H1 (cell line): Measurements from ENCODE around the gene NIFK. TPM values are rescaled to one million over a fixed set of nuclear protein-coding genes. Genes with fewer than 3 reads are reported as not detected.

Experiments used
- CBX5 ChIP-seq: fragments of 300-800, 300-1000 bp; sonication (generic); IDR thresholded peaks from 2 replicates; pipeline ENCODE4 v1.7.1; 2016; ENCODE audit warnings: antibody characterized with exemption, low read length, low read depth
- CTBP2 ChIP-seq: IDR thresholded peaks from 2 replicates; pipeline ENCODE4 v1.7.0; 2011; ENCODE audit warnings: borderline replicate concordance, mild to moderate bottlenecking, moderate library complexity, mixed read lengths, low read length; ENCODE audit not compliant: insufficient read depth, insufficient read length
- E2F6 ChIP-seq: IDR thresholded peaks from 2 replicates; pipeline ENCODE4 v1.6.1; 2012; ENCODE audit warnings: inconsistent platforms
- EGR1 ChIP-seq: IDR thresholded peaks from 2 replicates; pipeline ENCODE4 v1.6.1; 2011; ENCODE audit warnings: low read depth, low read length, borderline replicate concordance
- EZH2 ChIP-seq: fragments of 200-600 bp; sonication (generic); IDR thresholded peaks from 2 replicates; pipeline ENCODE4 v1.7.1; 2012; ENCODE audit warnings: low read depth, mild to moderate bottlenecking, moderate library complexity, low read length, inconsistent platforms; ENCODE audit not compliant: severe bottlenecking
- HDAC2 ChIP-seq, 2 experiments: fragments of 300-600 bp in 1 of 2; sonication (generic) in 1 of 2; IDR thresholded peaks; 2 replicates each; pipeline ENCODE4 v1.6.1; 2011 to 2012; ENCODE audit warnings: low read depth in 2 of 2, low read length in 2 of 2, mild to moderate bottlenecking in 2 of 2, moderate library complexity in 2 of 2, borderline replicate concordance in 1 of 2, inconsistent platforms in 1 of 2
- JUND ChIP-seq: IDR thresholded peaks from 2 replicates; pipeline ENCODE4 v1.6.1; 2011; ENCODE audit warnings: mild to moderate bottlenecking, improper control_type of control experiment, low read length
- KDM1A ChIP-seq: fragments of 200-600, 300-600 bp; sonication (generic); IDR thresholded peaks from 2 replicates; pipeline ENCODE4 v1.7.1; 2016; ENCODE audit warnings: mild to moderate bottlenecking, low read length, borderline replicate concordance
- MAFK ChIP-seq: IDR thresholded peaks from 2 replicates; pipeline ENCODE4 v1.6.1; 2012; ENCODE audit warnings: low read depth, mild to moderate bottlenecking, improper control_type of control experiment, low read length
- MAX ChIP-seq: IDR thresholded peaks from 2 replicates; pipeline ENCODE4 v1.6.1; 2012; ENCODE audit warnings: inconsistent platforms
- NRF1 ChIP-seq: IDR thresholded peaks from 2 replicates; pipeline ENCODE4 v1.6.1; 2011; ENCODE audit warnings: mild to moderate bottlenecking, low read depth, low read length, improper control_type of control experiment
- PHF8 ChIP-seq: fragments of 200-600 bp; sonication (generic); conservative IDR thresholded peaks from 2 replicates; pipeline ENCODE4 v1.7.1; 2012; ENCODE audit warnings: low read depth, mild to moderate bottlenecking, inconsistent platforms, low read length, moderate library complexity
- POLR2AphosphoS5 ChIP-seq: IDR thresholded peaks from 2 replicates; pipeline ENCODE4 v1.6.1; 2011; ENCODE audit warnings: low read depth, low read length
- POU5F1 ChIP-seq: IDR thresholded peaks from 2 replicates; pipeline ENCODE4 v1.6.1; 2011; ENCODE audit warnings: low read depth, mild to moderate bottlenecking, low read length, moderate library complexity
- RFX5 ChIP-seq: IDR thresholded peaks from 2 replicates; pipeline ENCODE4 v1.6.1; 2011; ENCODE audit warnings: low read depth, low read length, improper control_type of control experiment, borderline replicate concordance
- RNF2 ChIP-seq: fragments of 200-900, 300-1000 bp; sonication (generic); IDR thresholded peaks from 2 replicates; pipeline ENCODE4 v1.7.1; 2016; ENCODE audit warnings: borderline replicate concordance, low read depth, mild to moderate bottlenecking, antibody characterized with exemption, low read length; ENCODE audit not compliant: poor library complexity, severe bottlenecking; ENCODE audit errors: missing control alignments
- SIRT6 ChIP-seq: IDR thresholded peaks from one replicate; pipeline ENCODE4 v1.7.1; 2012; ENCODE audit warnings: low read length, inconsistent platforms
- SP1 ChIP-seq: IDR thresholded peaks from 2 replicates; pipeline ENCODE4 v1.6.1; 2011; ENCODE audit warnings: low read depth, low read length
- SRF ChIP-seq: IDR thresholded peaks from 2 replicates; pipeline ENCODE4 v1.6.1; 2011; ENCODE audit warnings: mild to moderate bottlenecking, low read depth, low read length, moderate library complexity
- TCF12 ChIP-seq: IDR thresholded peaks from 2 replicates; pipeline ENCODE4 v1.6.1; 2011; ENCODE audit warnings: low read depth, mild to moderate bottlenecking, low read length
- TEAD4 ChIP-seq: IDR thresholded peaks from 2 replicates; pipeline ENCODE4 v1.6.1; 2012; ENCODE audit warnings: low read depth, low read length, inconsistent platforms, mixed read lengths
- ZNF274 ChIP-seq: IDR thresholded peaks from 2 replicates; pipeline ENCODE4 v1.7.0; 2012; ENCODE audit warnings: low read length, borderline replicate concordance; ENCODE audit errors: extremely low read depth
- polyA plus RNA-seq, 7 experiments: library from polyadenylated mRNA; depleted of rRNA in 3 of 7; stranded (reverse) in 5 of 7; unstranded in 2 of 7; fragments of >200 nt in 5 of 7; fragments of 200-250 nt in 2 of 7; gene quantifications; 1 replicate in 5 of 7; 2 replicates in 1 of 7; 4 replicates in 1 of 7; pipeline versions ENCODE4 v1.2.1 to v1.2.3, GENCODE V29; 2011 to 2013; ENCODE audit warnings: missing spikeins in 2 of 7, mixed read lengths in 2 of 7
- total RNA-seq: library from RNA; stranded (reverse); fragmentation: NEBNext Ultra II Directional; extraction: Animal tissue kit (Norgen Biotek cat#: 25700); gene quantifications from 2 replicates; pipeline ENCODE4 v1.2.1, GENCODE V29; 2021

Gene NIFK
- total and polyA plus RNA-seq, 2 of the 8 experiments (the other 6 are each of a cell fraction or from before 2014, with no cell fraction given) = 24.4 to 117 TPM

- TF ChIP-seq RNF2 (no peak), NRF1 (no peak), TEAD4 (no peak), SIRT6 (no peak), EGR1 (no peak; the same call in 1 of the 2 replicates), PHF8 (peak; percentile 85), JUND (no peak), CBX5 (no peak), EZH2 (no peak), CTBP2 (no peak), MAX (peak; percentile 88), KDM1A (no peak), POU5F1 (no peak), MAFK (no peak), SP1 (no peak), POLR2AphosphoS5 (no peak; the same call in none of the 2 replicates), TCF12 (no peak), SRF (no peak), ZNF274 (no peak), HDAC2 (IDR thresholded peaks at IDR 0.05; ENCODE audit: borderline replicate concordance in 1 of 2, low read depth in 2 of 2, low read length in 2 of 2) (peak in 1 of 2 experiments; percentile 86; a peak in 1 of 4 replicates), E2F6 (peak; percentile 63; the same call in 1 of the 2 replicates), RFX5 (no peak)
These were observed at the start of gene NIFK (continued) for GRCh38 chr2:121736462-121737336.
